GM23338 (cell line): Measurements from ENCODE around the gene BEST2.

Experiments
- CREB1 ChIP-seq: fragments of 250-450 bp; sonication (Bioruptor Pico); IDR thresholded peaks from 2 replicates; pipeline ENCODE4 v1.5.0; 2020; ENCODE audit warnings: low read depth, mild to moderate bottlenecking, moderate library complexity
- EZH2 ChIP-seq: fragments of 200-600 bp; sonication (generic); IDR thresholded peaks from one replicate; pipeline ENCODE4 v1.8.0; 2017; ENCODE audit warnings: antibody characterized with exemption, mild to moderate bottlenecking, low read depth; ENCODE audit not compliant: unreplicated experiment
- EZH2phosphoT487 ChIP-seq: fragments of 200-600 bp; sonication (generic); IDR thresholded peaks from one replicate; pipeline ENCODE4 v1.8.1; 2018; ENCODE audit warnings: antibody characterized with exemption; ENCODE audit not compliant: unreplicated experiment
- JUNB ChIP-seq: IDR thresholded peaks from one replicate; pipeline ENCODE4 v1.6.1; 2016; ENCODE audit warnings: antibody characterized with exemption; ENCODE audit not compliant: unreplicated experiment
- NANOG ChIP-seq: IDR thresholded peaks from 2 replicates; pipeline ENCODE4 v1.6.1; 2016; ENCODE audit warnings: antibody characterized with exemption, borderline replicate concordance
- POLR2AphosphoS5 ChIP-seq: IDR thresholded peaks from 2 replicates; pipeline ENCODE4 v1.6.1; 2016; ENCODE audit warnings: antibody characterized with exemption, low read depth
- STAT1 ChIP-seq: IDR thresholded peaks from one replicate; pipeline ENCODE4 v1.6.1; 2016; ENCODE audit warnings: antibody characterized with exemption; ENCODE audit not compliant: unreplicated experiment
- ZNF114 ChIP-seq: fragments of 250-450 bp; sonication (Bioruptor Pico); IDR thresholded peaks from 2 replicates; pipeline ENCODE4 v1.5.0; 2020; ENCODE audit warnings: mild to moderate bottlenecking, moderate library complexity
- ZNF331 ChIP-seq: fragments of 250-450 bp; sonication (Bioruptor Pico); IDR thresholded peaks from 2 replicates; pipeline ENCODE4 v1.5.0; 2020; ENCODE audit warnings: low read depth, mild to moderate bottlenecking, moderate library complexity
- TF ChIP-seq, protein P1 (sequence below), 2 experiments: fragments of 200-600 bp in 1 of 2; sonication (generic) in 1 of 2; conservative IDR thresholded peaks; 2 replicates each; pipeline versions ENCODE4 v1.5.1 to v1.6.1; 2016 to 2017; ENCODE audit warnings: antibody characterized with exemption in 2 of 2, low read depth in 2 of 2, mild to moderate bottlenecking in 2 of 2, moderate library complexity in 1 of 2
- TF ChIP-seq, protein P2 (sequence below): IDR thresholded peaks from one replicate; pipeline ENCODE4 v1.6.1; 2018; ENCODE audit warnings: antibody characterized with exemption; ENCODE audit not compliant: unreplicated experiment
- TF ChIP-seq, protein P3 (sequence below): IDR thresholded peaks from 2 replicates; pipeline ENCODE4 v1.6.1; 2016; ENCODE audit warnings: antibody characterized with exemption
- TF ChIP-seq, protein P4 (sequence below): fragments of 250-450 bp; sonication (Bioruptor Pico); IDR thresholded peaks from 2 replicates; pipeline ENCODE4 v1.5.0; 2020; ENCODE audit warnings: mild to moderate bottlenecking, moderate library complexity

DNA sequence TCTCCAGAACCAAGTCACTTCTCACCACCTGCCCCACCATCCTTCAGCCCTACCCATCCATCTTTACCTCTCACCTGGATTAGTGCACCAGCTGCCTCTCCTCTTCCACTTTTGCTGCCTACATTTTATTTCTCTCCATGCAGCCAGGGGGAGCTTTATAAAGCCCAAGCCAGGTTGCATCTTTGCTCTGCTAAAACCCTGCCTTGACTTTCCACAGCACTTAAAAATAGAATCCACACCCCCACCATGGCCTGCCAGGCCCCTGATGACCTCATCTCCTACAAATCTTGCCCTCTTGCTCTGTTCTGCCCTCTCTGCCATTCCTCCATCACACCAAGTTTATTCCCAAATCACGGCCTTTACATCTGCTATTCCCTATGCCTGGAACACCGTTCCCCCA, 22.0 kb downstream of the BEST2 start:
- TF ChIP-seq, protein P1, sequence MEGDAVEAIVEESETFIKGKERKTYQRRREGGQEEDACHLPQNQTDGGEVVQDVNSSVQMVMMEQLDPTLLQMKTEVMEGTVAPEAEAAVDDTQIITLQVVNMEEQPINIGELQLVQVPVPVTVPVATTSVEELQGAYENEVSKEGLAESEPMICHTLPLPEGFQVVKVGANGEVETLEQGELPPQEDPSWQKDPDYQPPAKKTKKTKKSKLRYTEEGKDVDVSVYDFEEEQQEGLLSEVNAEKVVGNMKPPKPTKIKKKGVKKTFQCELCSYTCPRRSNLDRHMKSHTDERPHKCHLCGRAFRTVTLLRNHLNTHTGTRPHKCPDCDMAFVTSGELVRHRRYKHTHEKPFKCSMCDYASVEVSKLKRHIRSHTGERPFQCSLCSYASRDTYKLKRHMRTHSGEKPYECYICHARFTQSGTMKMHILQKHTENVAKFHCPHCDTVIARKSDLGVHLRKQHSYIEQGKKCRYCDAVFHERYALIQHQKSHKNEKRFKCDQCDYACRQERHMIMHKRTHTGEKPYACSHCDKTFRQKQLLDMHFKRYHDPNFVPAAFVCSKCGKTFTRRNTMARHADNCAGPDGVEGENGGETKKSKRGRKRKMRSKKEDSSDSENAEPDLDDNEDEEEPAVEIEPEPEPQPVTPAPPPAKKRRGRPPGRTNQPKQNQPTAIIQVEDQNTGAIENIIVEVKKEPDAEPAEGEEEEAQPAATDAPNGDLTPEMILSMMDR (conservative IDR thresholded peaks at IDR 0.05; ENCODE audit: low read depth in 2 of 2) = peak; percentile 29 to 46; a peak in 3 of 4 replicates
- TF ChIP-seq EZH2 = no peak
- TF ChIP-seq ZNF331 (CRISPR knock-in tag) = no peak
- TF ChIP-seq, protein P2, sequence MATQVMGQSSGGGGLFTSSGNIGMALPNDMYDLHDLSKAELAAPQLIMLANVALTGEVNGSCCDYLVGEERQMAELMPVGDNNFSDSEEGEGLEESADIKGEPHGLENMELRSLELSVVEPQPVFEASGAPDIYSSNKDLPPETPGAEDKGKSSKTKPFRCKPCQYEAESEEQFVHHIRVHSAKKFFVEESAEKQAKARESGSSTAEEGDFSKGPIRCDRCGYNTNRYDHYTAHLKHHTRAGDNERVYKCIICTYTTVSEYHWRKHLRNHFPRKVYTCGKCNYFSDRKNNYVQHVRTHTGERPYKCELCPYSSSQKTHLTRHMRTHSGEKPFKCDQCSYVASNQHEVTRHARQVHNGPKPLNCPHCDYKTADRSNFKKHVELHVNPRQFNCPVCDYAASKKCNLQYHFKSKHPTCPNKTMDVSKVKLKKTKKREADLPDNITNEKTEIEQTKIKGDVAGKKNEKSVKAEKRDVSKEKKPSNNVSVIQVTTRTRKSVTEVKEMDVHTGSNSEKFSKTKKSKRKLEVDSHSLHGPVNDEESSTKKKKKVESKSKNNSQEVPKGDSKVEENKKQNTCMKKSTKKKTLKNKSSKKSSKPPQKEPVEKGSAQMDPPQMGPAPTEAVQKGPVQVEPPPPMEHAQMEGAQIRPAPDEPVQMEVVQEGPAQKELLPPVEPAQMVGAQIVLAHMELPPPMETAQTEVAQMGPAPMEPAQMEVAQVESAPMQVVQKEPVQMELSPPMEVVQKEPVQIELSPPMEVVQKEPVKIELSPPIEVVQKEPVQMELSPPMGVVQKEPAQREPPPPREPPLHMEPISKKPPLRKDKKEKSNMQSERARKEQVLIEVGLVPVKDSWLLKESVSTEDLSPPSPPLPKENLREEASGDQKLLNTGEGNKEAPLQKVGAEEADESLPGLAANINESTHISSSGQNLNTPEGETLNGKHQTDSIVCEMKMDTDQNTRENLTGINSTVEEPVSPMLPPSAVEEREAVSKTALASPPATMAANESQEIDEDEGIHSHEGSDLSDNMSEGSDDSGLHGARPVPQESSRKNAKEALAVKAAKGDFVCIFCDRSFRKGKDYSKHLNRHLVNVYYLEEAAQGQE = no peak
- no peak for TF ChIP-seq CREB1
- TF ChIP-seq POLR2AphosphoS5 = no peak
- no peak for TF ChIP-seq ZNF114 (CRISPR knock-in tag)
- no peak for TF ChIP-seq EZH2phosphoT487
- no peak for TF ChIP-seq STAT1
- TF ChIP-seq, protein P3, sequence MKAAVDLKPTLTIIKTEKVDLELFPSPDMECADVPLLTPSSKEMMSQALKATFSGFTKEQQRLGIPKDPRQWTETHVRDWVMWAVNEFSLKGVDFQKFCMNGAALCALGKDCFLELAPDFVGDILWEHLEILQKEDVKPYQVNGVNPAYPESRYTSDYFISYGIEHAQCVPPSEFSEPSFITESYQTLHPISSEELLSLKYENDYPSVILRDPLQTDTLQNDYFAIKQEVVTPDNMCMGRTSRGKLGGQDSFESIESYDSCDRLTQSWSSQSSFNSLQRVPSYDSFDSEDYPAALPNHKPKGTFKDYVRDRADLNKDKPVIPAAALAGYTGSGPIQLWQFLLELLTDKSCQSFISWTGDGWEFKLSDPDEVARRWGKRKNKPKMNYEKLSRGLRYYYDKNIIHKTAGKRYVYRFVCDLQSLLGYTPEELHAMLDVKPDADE = no peak
- TF ChIP-seq NANOG = no peak
- TF ChIP-seq JUNB = no peak
- TF ChIP-seq, protein P4, sequence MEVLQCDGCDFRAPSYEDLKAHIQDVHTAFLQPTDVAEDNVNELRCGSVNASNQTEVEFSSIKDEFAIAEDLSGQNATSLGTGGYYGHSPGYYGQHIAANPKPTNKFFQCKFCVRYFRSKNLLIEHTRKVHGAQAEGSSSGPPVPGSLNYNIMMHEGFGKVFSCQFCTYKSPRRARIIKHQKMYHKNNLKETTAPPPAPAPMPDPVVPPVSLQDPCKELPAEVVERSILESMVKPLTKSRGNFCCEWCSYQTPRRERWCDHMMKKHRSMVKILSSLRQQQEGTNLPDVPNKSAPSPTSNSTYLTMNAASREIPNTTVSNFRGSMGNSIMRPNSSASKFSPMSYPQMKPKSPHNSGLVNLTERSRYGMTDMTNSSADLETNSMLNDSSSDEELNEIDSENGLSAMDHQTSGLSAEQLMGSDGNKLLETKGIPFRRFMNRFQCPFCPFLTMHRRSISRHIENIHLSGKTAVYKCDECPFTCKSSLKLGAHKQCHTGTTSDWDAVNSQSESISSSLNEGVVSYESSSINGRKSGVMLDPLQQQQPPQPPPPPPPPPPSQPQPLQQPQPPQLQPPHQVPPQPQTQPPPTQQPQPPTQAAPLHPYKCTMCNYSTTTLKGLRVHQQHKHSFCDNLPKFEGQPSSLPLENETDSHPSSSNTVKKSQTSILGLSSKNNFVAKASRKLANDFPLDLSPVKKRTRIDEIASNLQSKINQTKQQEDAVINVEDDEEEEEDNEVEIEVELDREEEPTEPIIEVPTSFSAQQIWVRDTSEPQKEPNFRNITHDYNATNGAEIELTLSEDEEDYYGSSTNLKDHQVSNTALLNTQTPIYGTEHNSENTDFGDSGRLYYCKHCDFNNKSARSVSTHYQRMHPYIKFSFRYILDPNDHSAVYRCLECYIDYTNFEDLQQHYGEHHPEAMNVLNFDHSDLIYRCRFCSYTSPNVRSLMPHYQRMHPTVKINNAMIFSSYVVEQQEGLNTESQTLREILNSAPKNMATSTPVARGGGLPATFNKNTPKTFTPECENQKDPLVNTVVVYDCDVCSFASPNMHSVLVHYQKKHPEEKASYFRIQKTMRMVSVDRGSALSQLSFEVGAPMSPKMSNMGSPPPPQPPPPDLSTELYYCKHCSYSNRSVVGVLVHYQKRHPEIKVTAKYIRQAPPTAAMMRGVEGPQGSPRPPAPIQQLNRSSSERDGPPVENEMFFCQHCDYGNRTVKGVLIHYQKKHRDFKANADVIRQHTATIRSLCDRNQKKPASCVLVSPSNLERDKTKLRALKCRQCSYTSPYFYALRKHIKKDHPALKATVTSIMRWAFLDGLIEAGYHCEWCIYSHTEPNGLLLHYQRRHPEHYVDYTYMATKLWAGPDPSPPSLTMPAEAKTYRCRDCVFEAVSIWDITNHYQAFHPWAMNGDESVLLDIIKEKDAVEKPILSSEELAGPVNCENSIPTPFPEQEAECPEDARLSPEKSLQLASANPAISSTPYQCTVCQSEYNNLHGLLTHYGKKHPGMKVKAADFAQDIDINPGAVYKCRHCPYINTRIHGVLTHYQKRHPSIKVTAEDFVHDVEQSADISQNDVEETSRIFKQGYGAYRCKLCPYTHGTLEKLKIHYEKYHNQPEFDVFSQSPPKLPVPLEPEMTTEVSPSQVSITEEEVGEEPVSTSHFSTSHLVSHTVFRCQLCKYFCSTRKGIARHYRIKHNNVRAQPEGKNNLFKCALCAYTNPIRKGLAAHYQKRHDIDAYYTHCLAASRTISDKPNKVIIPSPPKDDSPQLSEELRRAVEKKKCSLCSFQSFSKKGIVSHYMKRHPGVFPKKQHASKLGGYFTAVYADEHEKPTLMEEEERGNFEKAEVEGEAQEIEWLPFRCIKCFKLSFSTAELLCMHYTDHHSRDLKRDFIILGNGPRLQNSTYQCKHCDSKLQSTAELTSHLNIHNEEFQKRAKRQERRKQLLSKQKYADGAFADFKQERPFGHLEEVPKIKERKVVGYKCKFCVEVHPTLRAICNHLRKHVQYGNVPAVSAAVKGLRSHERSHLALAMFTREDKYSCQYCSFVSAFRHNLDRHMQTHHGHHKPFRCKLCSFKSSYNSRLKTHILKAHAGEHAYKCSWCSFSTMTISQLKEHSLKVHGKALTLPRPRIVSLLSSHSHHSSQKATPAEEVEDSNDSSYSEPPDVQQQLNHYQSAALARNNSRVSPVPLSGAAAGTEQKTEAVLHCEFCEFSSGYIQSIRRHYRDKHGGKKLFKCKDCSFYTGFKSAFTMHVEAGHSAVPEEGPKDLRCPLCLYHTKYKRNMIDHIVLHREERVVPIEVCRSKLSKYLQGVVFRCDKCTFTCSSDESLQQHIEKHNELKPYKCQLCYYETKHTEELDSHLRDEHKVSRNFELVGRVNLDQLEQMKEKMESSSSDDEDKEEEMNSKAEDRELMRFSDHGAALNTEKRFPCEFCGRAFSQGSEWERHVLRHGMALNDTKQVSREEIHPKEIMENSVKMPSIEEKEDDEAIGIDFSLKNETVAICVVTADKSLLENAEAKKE (CRISPR knock-in tag) = no peak
